Retinal pigment epithelial cell (primary cell): ENCODE measurements around the gene EML1.

Source experiments
- DNase-seq: peaks from one replicate; pipeline ENCODE4 v3.0.0-alpha.2; 2010; ENCODE audit warnings: low read depth
- H3K4me3 ChIP-seq: 2 replicates; pipeline ENCODE4 v1.5.1; 2011; ENCODE audit warnings: mild to moderate bottlenecking, low read length, control low read depth, moderate library complexity
- CTCF ChIP-seq: conservative IDR thresholded peaks from 2 replicates; pipeline ENCODE4 v1.5.1; 2011; ENCODE audit warnings: low read depth, low read length, control low read depth, inconsistent platforms

The EML1 gene

DNA sequence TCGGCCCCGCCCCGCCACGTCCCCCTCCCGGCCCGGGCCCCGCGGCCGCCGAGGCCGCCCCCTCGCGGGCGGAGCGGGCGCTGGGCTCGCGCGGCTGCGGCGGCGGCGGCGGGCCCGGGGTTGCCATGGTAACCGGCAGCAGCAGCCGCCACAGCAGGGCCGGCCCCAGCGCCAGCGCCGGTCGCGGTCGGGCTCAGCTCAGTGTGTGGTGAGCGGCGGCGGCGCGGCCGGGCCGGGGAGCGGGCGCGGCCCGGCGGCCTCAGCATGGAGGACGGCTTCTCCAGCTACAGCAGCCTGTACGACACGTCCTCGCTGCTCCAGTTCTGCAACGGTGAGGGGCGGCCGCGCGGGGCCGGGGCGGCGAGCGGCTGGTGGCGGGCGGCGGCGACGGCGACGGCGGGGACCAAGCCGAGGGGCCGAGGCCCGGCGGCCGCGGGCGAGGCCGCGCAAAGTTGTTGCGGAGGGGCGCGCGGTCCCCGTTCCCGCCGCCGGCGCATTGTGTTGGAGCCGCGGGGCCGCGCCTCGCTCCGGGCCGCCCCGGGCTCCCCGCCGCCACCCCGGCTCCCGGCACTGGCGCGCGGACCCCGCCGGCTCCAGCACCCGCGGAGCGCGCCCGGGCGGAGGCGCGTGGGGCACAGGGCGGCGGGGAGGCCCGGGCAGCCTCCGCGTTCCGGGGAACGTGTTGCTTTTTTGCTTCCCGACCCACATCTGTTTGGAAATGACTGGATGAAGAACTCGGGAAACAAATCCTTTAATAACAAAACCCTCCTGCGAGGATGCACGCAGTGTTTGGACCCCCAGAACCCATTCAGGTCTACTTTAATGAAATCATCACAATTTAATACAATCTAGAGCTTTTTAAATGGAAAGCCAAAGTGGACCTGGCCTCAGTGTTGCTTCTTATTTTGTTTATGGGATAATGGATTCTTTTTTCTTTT is at the start of gene EML1:
Gene EML1 (plus strand): TSS at position 201 of the 938 bp plus-strand sequence. CDS start 64 bp downstream, at position 265.
- DNase-seq: no peak
- TF ChIP-seq CTCF: no peak
- peak within 1 kb of the TSS; percentile 74 for H3K4me3 ChIP-seq

- no peak for DNase-seq
- no peak overlapping the region for H3K4me3 ChIP-seq
- TF ChIP-seq CTCF: no peak
These were observed 48.9 kb upstream of the EML1 start for GRCh38 chr14:99744199-99744872.

GRCh38 chr14:99744873-99745224 is 48.4 kb upstream of the EML1 start:
- DNase-seq: no peak
- H3K4me3 ChIP-seq: no peak overlapping the region
- TF ChIP-seq CTCF: no peak

DNA sequence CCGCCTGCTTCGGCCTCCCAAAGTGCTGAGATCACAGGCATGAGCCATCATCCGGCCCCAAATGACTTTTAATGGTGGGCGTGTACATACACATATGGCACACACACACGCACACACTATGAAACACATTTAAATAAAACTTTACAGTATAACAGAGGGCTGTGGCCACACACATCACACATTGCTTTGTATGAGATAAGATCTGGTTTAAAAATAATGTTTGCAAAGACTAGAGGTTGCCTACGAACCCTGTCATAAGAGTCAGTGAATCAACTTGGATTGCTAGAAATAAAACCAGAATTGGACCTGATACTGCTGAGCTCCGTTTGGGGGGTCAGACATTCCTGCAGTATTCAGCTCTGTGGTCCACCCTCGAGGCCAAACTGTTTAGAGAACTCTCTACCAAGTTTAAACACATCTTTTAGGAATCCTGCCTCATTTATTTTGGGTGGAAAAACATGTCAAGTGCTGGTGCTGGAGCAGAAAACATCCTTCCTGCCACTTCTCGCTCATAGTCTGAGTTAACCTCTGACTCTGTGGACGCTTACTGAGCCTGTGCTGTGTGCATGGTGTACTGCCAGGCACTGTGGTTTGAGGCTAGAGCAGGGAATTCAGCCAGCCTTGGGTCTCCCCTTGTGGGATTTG is 47.8 kb upstream of the EML1 start:
- no peak for DNase-seq
- TF ChIP-seq CTCF: no peak
- no peak overlapping the region for H3K4me3 ChIP-seq

DNA sequence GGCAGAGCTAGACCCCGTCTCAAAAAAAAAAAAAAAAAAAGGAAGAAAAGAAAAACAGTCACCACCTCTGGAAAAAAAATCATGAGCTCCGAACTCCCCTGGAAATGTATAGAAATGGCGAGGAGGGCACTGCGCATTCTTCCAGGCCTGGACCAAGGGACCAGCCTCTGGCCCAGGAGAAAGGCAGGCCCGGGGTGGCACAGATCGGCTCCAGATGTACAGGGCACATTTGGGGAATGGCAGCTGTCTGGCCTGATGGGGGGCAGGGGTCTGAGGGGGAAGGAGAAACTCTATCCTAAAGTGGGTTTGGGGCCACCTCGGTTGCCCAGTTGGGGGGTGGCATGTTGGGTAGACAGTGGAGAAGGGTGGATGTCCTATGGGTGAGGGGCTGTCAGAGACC is 46.0 kb upstream of the EML1 start:
- no peak overlapping the region for H3K4me3 ChIP-seq
- TF ChIP-seq CTCF: no peak
- no peak for DNase-seq

- no peak for TF ChIP-seq CTCF
- H3K4me3 ChIP-seq: no peak overlapping the region
- no peak for DNase-seq
These were observed 45.5 kb upstream of the EML1 start for GRCh38 chr14:99747582-99748330.
